Osteocyte (in vitro differentiated cells): ENCODE results near the gene CDCA8. TPM values are rescaled to one million over a fixed set of nuclear protein-coding genes. Genes with fewer than 3 reads are reported as not detected.

ENCODE experiments used
- DNase-seq: peaks from one replicate; pipeline ENCODE4 v3.0.0; 2021; ENCODE audit warnings: mixed read lengths; ENCODE audit not compliant: unreplicated experiment; ENCODE audit errors: extremely low spot score
- H3K27ac Mint-ChIP-seq: one replicate; pipeline ENCODE4 v1.8.0; 2021; ENCODE audit warnings: mild to moderate bottlenecking, mixed read lengths; ENCODE audit not compliant: unreplicated experiment
- H3K27me3 Mint-ChIP-seq: one replicate; pipeline ENCODE4 v1.8.0; 2021; ENCODE audit warnings: mixed read lengths; ENCODE audit not compliant: unreplicated experiment
- H3K36me3 Mint-ChIP-seq: one replicate; pipeline ENCODE4 v1.8.0; 2021; ENCODE audit warnings: mixed read lengths; ENCODE audit not compliant: unreplicated experiment
- H3K4me1 Mint-ChIP-seq: one replicate; pipeline ENCODE4 v1.8.0; 2021; ENCODE audit warnings: mixed read lengths; ENCODE audit not compliant: unreplicated experiment
- H3K4me3 Mint-ChIP-seq: one replicate; pipeline ENCODE4 v1.8.0; 2021; ENCODE audit warnings: mild to moderate bottlenecking, moderate library complexity, mixed read lengths; ENCODE audit not compliant: unreplicated experiment
- H3K9me3 Mint-ChIP-seq: one replicate; pipeline ENCODE4 v1.8.0; 2021; ENCODE audit warnings: mixed read lengths; ENCODE audit not compliant: unreplicated experiment
- total RNA-seq: library from RNA; stranded (reverse); gene quantifications from 2 replicates; pipeline ENCODE4 v1.2.1, GENCODE V29; 2021
- TF ChIP-seq, protein P1 (sequence below): fragments of 200-600 bp; sonication (generic); IDR thresholded peaks from 2 replicates; pipeline ENCODE4 v1.5.0; 2021; ENCODE audit warnings: antibody characterized with exemption, mild to moderate bottlenecking, moderate library complexity

Gene CDCA8
- total RNA-seq, 1 donor from 2014 or later = 7.6 TPM

DNA sequence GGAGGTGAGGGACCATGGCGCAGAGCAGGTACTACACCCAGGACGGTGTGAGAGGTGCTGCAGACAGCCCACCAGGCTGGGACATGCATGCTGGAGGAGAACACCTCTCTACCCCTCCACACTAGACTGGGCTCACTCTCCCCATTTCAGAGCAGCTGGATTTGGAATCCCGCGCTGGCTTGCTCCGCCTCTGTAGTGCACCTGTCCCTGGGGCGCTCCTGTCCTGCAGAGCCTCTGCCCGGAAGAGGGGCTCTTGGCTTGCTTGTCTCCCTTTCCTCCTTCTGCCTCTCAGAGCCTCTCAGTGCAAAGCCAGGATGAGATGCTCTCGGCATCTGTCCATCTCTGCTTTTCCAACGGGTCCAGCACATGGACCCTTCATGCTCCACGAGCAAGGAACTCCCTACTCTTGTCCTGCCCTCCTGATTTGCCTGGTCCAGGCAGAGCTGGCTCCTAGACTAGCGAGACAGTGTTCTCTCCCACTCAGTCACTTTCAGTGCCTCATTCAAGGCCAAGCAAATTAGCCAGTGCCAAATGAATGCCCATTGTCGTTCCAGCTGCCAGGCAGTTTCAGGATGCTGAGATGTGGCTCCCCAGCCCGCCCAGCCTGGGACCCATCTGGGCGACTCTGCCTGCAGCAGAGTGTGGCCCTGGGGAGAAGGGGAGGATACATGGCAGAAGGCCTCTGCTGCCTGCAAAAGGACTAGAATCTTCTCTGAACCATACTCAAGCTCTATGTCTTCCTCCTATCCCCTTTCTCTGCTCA is 33.7 kb downstream of the CDCA8 start:
- Mint-ChIP-seq H3K27ac (no peak overlapping the region), H3K36me3 (no peaks in the 10 kb centered on the region), H3K4me1 (no peaks in the 10 kb centered on the region), H3K4me3 (no peak overlapping the region), H3K9me3 (no peaks in the 10 kb centered on the region), H3K27me3 (peaks cover 32% of the 10 kb centered on the region)
- no peak for DNase-seq
- TF ChIP-seq, protein P1, sequence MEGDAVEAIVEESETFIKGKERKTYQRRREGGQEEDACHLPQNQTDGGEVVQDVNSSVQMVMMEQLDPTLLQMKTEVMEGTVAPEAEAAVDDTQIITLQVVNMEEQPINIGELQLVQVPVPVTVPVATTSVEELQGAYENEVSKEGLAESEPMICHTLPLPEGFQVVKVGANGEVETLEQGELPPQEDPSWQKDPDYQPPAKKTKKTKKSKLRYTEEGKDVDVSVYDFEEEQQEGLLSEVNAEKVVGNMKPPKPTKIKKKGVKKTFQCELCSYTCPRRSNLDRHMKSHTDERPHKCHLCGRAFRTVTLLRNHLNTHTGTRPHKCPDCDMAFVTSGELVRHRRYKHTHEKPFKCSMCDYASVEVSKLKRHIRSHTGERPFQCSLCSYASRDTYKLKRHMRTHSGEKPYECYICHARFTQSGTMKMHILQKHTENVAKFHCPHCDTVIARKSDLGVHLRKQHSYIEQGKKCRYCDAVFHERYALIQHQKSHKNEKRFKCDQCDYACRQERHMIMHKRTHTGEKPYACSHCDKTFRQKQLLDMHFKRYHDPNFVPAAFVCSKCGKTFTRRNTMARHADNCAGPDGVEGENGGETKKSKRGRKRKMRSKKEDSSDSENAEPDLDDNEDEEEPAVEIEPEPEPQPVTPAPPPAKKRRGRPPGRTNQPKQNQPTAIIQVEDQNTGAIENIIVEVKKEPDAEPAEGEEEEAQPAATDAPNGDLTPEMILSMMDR = no peak

DNA sequence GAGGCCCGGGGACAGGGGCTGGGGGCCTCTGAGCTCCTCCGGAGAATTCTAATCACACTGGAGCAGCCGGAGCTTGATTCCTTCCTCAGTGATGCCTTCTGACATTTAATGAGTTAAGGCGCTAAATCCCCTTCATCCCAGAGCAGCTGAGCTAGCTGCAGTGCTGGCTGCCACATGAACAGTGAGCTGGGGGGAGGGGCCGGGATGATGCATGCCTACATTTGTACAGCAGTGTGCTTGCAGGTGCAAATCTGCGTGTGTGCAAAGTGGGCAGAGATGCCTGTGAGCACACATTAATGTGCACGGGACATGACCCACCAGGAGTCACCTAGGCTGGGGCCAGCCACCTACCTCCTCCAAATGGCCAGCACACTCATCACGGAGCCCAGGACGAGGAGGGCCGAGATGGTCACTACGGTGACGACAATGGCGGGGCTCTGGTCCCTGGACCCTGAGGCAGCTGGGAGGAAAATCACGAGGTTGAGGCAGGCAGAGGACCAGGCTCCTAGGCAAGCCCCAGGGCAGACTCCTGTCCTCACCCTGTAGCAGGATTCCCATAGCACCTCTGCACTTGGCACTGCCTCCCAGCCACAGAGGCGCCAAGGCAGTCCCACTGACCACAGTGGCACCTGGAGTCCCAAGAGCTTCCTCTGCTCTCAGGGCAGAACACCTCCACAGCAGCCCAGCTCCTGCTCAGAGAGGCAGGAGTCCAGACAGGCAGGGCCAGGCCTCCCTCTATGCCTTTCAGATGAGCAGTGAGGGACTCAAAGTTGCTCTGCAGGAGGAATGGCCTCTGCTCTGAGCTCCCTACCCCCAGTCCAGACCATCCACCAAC is 34.7 kb downstream of the CDCA8 start:
- DNase-seq = no peak
- no peaks in the 10 kb centered on the region for H3K9me3 Mint-ChIP-seq
- H3K27me3 Mint-ChIP-seq = peaks cover 32% of the 10 kb centered on the region
- H3K36me3 Mint-ChIP-seq = no peaks in the 10 kb centered on the region
- TF ChIP-seq, protein P1 = no peak
- H3K4me1 Mint-ChIP-seq = no peaks in the 10 kb centered on the region
- no peak overlapping the region for H3K27ac Mint-ChIP-seq
- no peak overlapping the region for H3K4me3 Mint-ChIP-seq

DNA sequence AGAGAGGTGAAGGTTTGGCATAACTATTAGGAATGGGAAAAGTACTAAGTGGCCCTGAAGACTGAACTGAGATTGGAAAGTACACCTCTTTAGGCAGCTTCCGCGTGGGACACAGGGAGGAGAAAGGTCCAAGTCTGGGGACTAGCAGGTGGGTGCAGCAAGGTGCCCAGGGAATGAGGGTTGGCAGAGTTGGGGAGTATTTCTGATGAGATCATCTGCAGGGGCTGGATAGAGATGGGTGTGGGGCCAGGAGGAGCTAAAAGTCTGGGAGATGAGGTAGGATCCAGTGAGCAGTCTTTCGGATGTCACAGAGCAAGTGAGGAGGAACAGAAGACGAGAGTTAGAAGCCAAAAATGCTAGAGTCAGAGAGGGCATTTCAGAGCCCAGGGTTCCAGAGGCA is 36.1 kb downstream of the CDCA8 start:
- no peak overlapping the region for H3K4me3 Mint-ChIP-seq
- no peaks in the 10 kb centered on the region for H3K9me3 Mint-ChIP-seq
- H3K36me3 Mint-ChIP-seq = no peaks in the 10 kb centered on the region
- no peak for DNase-seq
- H3K4me1 Mint-ChIP-seq = no peaks in the 10 kb centered on the region
- H3K27me3 Mint-ChIP-seq = peaks cover 34% of the 10 kb centered on the region
- TF ChIP-seq, protein P1 = no peak
- H3K27ac Mint-ChIP-seq = no peak overlapping the region

DNA sequence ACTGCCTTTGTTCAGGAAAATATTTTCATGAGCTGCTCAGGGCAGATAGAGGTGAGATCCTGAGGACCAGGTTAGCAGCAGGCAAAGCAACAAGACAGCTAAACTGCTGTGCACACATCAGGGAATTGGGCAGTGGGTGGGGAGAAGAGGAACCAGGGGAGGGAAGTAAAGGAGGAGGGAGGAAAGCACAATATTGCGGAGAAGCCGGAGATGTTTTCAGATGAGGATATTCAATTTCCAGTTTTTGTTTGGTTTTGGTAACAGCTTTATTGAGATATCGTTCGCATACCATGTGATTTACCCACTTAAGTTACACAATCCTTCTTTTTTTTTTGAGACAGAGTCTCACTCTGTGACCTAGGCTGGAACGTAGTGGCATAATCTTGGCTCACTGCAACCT is 38.1 kb downstream of the CDCA8 start:
- Mint-ChIP-seq H3K4me3 (no peak overlapping the region), H3K36me3 (no peaks in the 10 kb centered on the region), H3K4me1 (no peaks in the 10 kb centered on the region), H3K27me3 (peaks cover 45% of the 10 kb centered on the region), H3K27ac (no peak overlapping the region), H3K9me3 (no peaks in the 10 kb centered on the region)
- TF ChIP-seq, protein P1 = no peak
- no peak for DNase-seq
